GM12892 (cell line): Measurements from ENCODE around the gene PPFIBP2.

Experiments
- POLR2A ChIP-seq: IDR thresholded peaks from 2 replicates; pipeline ENCODE4 v1.6.1; 2011; ENCODE audit warnings: low read depth, low read length, control low read depth
- POLR2AphosphoS5 ChIP-seq: IDR thresholded peaks from 2 replicates; pipeline ENCODE4 v1.6.1; 2011; ENCODE audit warnings: low read depth, low read length, control low read depth

DNA sequence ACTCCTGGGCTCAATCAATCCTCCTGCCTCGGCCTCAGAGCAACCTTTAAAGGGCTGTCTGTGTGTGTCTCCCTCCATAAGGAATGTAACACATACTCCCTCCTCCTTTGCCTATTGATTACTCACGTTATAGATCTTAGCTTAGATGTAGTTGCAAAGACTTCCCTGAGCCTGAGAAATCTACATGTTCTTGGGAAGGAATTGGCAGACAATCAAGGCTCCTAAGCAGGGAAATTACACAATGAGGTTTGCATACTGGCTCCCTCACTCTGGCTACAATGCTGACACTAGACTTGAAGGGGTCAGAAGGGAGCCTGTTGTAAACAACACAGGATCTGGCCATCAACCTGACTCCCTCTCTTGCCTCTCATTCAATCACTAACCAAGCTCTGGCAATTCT is 33.7 kb upstream of the PPFIBP2 start:
- no peak for TF ChIP-seq POLR2AphosphoS5
- TF ChIP-seq POLR2A = no peak
